Ishikawa (cell line): ENCODE measurements around the gene MXI1.

Experiments
- CEBPB ChIP-seq: IDR thresholded peaks from 2 replicates; pipeline ENCODE4 v1.6.1; 2012
- CREB1 ChIP-seq: IDR thresholded peaks from 2 replicates; pipeline ENCODE4 v1.6.1; 2012; ENCODE audit warnings: low read depth
- EGR1 ChIP-seq: IDR thresholded peaks from 2 replicates; pipeline ENCODE4 v1.6.1; 2012
- EP300 ChIP-seq: IDR thresholded peaks from 2 replicates; pipeline ENCODE4 v1.6.1; 2012; ENCODE audit warnings: borderline replicate concordance
- FOXM1 ChIP-seq: IDR thresholded peaks from 2 replicates; pipeline ENCODE4 v1.6.1; 2012; ENCODE audit warnings: low read depth, borderline replicate concordance
- NFIC ChIP-seq: IDR thresholded peaks from 2 replicates; pipeline ENCODE4 v1.6.1; 2012
- RAD21 ChIP-seq: IDR thresholded peaks from 2 replicates; pipeline ENCODE4 v1.6.1; 2012; ENCODE audit warnings: low read depth
- TAF1 ChIP-seq: IDR thresholded peaks from 2 replicates; pipeline ENCODE4 v1.6.1; 2012; ENCODE audit warnings: low read depth, mild to moderate bottlenecking
- TCF12 ChIP-seq: IDR thresholded peaks from 2 replicates; pipeline ENCODE4 v1.6.1; 2012; ENCODE audit warnings: low read depth
- TEAD4 ChIP-seq: IDR thresholded peaks from 2 replicates; pipeline ENCODE4 v1.6.1; 2012
- YY1 ChIP-seq: IDR thresholded peaks from 2 replicates; pipeline ENCODE4 v1.6.1; 2012; ENCODE audit warnings: low read depth
- ZBTB7A ChIP-seq: IDR thresholded peaks from 2 replicates; pipeline ENCODE4 v1.6.1; 2012; ENCODE audit warnings: low read depth
- TF ChIP-seq, protein P1 (sequence below): IDR thresholded peaks from 2 replicates; pipeline ENCODE4 v1.6.1; 2012; ENCODE audit warnings: low read depth, mild to moderate bottlenecking
- TF ChIP-seq, protein P2 (sequence below): IDR thresholded peaks from 2 replicates; pipeline ENCODE4 v1.6.1; 2012
- TF ChIP-seq, protein P3 (sequence below): IDR thresholded peaks from 2 replicates; pipeline ENCODE4 v1.6.1; 2012

MXI1 gene

DNA sequence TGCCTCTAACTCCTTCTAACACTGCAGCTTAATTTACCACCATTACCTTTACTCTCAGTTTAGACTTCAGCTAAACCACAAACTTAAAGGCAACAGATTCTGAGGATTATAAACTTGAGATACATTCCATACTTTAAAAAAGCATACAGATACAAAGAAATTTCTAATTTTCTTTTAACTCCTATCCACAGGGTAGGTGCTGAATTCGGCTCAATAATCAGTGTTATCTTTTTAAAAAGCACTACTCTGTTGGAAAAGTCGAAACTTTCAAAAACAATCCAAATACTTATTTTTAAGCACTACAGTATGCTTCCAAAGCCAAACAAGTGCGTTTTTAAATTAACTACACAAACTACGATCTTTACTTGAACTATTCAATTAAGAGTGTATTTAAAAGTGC, 96.3 kb downstream of the MXI1 start:
- TF ChIP-seq, protein P1, sequence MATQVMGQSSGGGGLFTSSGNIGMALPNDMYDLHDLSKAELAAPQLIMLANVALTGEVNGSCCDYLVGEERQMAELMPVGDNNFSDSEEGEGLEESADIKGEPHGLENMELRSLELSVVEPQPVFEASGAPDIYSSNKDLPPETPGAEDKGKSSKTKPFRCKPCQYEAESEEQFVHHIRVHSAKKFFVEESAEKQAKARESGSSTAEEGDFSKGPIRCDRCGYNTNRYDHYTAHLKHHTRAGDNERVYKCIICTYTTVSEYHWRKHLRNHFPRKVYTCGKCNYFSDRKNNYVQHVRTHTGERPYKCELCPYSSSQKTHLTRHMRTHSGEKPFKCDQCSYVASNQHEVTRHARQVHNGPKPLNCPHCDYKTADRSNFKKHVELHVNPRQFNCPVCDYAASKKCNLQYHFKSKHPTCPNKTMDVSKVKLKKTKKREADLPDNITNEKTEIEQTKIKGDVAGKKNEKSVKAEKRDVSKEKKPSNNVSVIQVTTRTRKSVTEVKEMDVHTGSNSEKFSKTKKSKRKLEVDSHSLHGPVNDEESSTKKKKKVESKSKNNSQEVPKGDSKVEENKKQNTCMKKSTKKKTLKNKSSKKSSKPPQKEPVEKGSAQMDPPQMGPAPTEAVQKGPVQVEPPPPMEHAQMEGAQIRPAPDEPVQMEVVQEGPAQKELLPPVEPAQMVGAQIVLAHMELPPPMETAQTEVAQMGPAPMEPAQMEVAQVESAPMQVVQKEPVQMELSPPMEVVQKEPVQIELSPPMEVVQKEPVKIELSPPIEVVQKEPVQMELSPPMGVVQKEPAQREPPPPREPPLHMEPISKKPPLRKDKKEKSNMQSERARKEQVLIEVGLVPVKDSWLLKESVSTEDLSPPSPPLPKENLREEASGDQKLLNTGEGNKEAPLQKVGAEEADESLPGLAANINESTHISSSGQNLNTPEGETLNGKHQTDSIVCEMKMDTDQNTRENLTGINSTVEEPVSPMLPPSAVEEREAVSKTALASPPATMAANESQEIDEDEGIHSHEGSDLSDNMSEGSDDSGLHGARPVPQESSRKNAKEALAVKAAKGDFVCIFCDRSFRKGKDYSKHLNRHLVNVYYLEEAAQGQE: peak; percentile 18; the same call in 1 of the 2 replicates
- no peak for TF ChIP-seq FOXM1

DNA sequence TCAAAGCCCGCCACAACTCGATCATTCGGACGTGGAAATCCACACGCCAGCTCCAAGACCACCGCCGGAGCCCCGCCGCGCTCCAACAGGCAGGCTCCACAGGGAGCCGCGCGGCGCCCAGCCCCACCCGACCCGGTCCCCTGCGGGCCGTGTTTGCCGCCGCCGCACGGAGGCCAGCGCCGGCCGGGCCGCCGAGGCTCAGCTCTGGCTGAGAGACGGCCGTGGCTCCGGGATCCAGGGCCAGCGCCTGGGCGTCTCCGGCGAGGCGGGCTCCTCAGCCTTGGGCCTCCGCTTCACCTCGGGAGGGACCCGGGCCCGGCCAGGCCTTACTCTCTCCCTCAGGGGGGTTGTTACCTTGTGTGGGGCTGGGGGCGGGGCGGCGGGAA, 97.0 kb downstream of the MXI1 start:
- TF ChIP-seq, protein P1: no peak
- no peak for TF ChIP-seq RAD21

DNA sequence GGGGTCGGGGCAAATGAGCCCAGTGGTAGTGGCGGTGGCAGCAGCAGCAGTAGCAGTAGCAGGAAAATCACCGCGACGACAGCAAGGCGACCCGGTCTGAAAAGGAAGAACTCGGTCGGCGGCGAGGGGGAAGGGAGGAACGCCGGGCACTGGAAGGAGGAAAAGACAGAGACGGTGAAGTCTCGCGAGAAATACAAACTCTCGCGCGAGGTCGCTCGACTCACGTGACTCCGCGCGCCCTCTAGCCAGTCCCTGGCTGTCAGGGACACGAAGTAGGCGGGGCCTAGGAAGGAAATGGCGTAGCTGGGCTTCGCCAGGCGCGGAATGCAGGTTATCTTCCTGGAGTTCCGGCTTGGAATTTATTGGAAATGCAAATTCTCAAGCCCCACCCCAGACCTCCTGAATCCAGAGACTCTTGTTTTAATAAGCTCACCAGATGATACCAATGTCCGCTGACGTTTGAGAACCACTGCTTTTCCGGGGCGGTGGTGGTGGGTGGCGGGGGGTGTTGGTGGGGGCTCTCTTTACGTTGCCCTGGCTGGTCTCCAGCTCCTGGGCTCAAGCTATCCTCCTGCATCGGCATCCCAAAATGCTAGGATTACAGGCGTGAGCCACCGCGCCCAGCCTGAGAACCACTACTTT, 97.5 kb downstream of the MXI1 start, which contains the start of gene SMNDC1:
SMNDC1 (minus strand) TSS at position 141 of the 642 bp plus-strand sequence. CDS start 1,333 bp downstream, outside the sequence.
- TF ChIP-seq TCF12: 0 out of 2 replicates have a peak, but pooled peaks have one; percentile 42
- TF ChIP-seq YY1: peak; percentile 87
- TF ChIP-seq, protein P2, sequence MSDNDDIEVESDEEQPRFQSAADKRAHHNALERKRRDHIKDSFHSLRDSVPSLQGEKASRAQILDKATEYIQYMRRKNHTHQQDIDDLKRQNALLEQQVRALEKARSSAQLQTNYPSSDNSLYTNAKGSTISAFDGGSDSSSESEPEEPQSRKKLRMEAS: peak; percentile 60; the same call in 1 of the 2 replicates
- peak; percentile 81 for TF ChIP-seq CREB1
- TF ChIP-seq FOXM1: no peak
- peak; percentile 93 for TF ChIP-seq TEAD4
- TF ChIP-seq RAD21: no peak
- peak; percentile 63 for TF ChIP-seq NFIC
- TF ChIP-seq, protein P3, sequence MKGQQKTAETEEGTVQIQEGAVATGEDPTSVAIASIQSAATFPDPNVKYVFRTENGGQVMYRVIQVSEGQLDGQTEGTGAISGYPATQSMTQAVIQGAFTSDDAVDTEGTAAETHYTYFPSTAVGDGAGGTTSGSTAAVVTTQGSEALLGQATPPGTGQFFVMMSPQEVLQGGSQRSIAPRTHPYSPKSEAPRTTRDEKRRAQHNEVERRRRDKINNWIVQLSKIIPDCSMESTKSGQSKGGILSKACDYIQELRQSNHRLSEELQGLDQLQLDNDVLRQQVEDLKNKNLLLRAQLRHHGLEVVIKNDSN: peak; percentile 98
- TF ChIP-seq TAF1: peak; percentile 92
- TF ChIP-seq, protein P1: no peak
- 0 out of 2 replicates have a peak, but pooled peaks have one; percentile 28 for TF ChIP-seq ZBTB7A
- no peak for TF ChIP-seq CEBPB
- no peak for TF ChIP-seq EP300
- no peak for TF ChIP-seq EGR1

DNA sequence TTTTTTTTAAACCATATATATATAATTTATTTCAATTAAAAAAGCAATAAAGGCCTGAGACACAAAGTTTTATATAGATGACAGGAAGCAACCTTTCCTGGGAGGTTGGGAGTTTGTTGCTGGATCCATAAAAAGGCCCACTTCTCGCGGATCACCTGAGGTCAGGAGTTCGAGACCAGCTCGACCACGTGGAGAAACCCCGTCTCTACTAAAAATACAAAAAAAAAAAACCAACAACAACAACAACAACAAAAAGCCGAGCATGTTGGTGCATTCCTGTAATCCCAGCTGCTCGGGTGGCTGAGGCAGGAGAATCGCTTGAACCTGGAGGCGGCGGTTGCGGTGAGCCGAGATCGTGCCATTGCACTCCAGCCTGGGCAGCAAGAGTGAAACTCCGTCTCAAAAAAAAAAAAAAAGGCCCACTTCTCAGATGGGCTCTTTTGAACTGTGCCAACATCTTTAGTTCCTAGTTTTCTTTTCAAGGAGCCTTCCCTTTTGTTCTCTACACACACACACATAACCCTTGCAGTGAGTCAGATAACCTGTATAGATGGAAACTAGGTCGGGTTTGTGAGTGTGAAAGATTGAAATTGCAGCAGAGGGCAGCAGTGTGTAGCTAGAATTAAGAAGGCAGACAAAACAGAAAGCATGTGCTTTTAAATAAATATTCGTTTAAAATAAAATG, 98.5 kb downstream of the MXI1 start:
- TF ChIP-seq EGR1 (no peak), FOXM1 (no peak), RAD21 (peak; percentile 86)
- TF ChIP-seq, protein P3: no peak

DNA sequence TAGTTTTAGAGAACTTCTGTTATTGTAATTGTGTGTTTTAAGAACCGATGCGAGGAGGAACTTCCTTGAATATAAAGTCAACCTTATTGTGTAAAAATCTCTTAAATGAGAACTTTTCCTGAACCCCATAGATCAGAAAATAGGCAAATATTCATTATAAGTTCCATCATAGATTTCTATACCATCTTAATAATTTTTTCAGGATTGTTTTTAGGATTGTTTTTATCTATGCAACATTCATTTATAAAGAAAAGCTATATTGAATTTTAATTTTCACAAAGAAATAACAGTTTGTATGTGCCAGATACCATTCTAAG, 99.0 kb downstream of the MXI1 start:
- no peak for TF ChIP-seq RAD21
- TF ChIP-seq TEAD4: no peak
- no peak for TF ChIP-seq NFIC
- TF ChIP-seq, protein P2: no peak
- TF ChIP-seq, protein P1: no peak
- TF ChIP-seq ZBTB7A: no peak
- no peak for TF ChIP-seq TCF12
- no peak for TF ChIP-seq EP300
- TF ChIP-seq, protein P3: no peak
- no peak for TF ChIP-seq CEBPB
- no peak for TF ChIP-seq EGR1
- no peak for TF ChIP-seq FOXM1
- TF ChIP-seq YY1: no peak
- no peak for TF ChIP-seq CREB1
- TF ChIP-seq TAF1: no peak
